ENCODE results near the gene UCMA. TPM values are rescaled to one million over a fixed set of nuclear protein-coding genes. Genes with fewer than 3 reads are reported as not detected.
"Not testable (repeated sequence)": the region's sequence is repeated elsewhere in the genome, so short reads cannot be mapped to it uniquely, and the experiment has no call there.

Gene UCMA
- total RNA-seq, 1 donor = not detected

DNA sequence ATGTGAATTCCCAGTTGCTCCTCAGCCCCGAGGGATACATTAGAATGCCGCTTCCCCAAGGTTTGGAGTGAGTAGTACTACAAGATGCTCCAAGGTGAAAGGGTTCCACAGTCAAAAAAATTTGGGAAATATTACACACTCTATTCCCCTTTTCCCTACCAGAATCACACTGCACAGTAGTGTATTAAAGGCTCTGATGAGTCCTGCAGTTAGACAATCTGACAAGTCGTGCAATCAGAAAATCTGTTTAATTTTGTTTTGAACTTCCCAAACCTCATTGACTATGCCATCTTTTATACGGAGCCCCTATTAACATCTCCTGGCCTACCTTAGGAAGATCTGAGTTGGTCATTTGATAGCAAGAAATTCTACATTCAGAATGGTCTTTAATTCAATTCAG lies 13.6 kb upstream of the UCMA start:
- TF ChIP-seq, protein P1, sequence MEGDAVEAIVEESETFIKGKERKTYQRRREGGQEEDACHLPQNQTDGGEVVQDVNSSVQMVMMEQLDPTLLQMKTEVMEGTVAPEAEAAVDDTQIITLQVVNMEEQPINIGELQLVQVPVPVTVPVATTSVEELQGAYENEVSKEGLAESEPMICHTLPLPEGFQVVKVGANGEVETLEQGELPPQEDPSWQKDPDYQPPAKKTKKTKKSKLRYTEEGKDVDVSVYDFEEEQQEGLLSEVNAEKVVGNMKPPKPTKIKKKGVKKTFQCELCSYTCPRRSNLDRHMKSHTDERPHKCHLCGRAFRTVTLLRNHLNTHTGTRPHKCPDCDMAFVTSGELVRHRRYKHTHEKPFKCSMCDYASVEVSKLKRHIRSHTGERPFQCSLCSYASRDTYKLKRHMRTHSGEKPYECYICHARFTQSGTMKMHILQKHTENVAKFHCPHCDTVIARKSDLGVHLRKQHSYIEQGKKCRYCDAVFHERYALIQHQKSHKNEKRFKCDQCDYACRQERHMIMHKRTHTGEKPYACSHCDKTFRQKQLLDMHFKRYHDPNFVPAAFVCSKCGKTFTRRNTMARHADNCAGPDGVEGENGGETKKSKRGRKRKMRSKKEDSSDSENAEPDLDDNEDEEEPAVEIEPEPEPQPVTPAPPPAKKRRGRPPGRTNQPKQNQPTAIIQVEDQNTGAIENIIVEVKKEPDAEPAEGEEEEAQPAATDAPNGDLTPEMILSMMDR (IDR thresholded peaks at IDR 0.05; ENCODE audit: insufficient read depth, low read length) = no peak
- H3K4me3 ChIP-seq (ENCODE audit: low read depth, low read length) = no peak overlapping the region
- DNase-seq (ENCODE audit: low read depth) = no peak

DNA sequence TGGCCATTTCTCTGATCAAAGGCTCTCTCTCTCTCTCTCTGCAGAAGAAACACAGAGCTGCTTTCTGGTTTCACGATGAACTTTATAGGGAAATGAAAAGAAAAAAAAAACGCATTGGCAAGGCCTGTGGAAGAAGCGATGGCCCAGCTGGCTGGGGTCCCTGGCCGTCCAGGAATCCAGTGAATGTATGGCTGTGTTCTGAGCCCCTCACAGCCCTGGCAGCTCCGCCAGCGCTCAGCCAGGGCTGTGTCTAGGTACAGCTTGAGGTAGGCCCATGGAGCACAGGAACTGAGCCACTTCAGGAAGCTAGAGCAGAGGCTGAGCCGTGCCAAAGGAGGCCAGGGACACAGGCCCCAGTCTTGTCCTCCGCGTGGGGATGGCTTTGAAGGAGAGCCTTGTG lies 13.1 kb upstream of the UCMA start:
- TF ChIP-seq, protein P1 (IDR thresholded peaks at IDR 0.05; ENCODE audit: insufficient read depth, low read length) = no peak
- DNase-seq (ENCODE audit: low read depth) = no peak

DNA sequence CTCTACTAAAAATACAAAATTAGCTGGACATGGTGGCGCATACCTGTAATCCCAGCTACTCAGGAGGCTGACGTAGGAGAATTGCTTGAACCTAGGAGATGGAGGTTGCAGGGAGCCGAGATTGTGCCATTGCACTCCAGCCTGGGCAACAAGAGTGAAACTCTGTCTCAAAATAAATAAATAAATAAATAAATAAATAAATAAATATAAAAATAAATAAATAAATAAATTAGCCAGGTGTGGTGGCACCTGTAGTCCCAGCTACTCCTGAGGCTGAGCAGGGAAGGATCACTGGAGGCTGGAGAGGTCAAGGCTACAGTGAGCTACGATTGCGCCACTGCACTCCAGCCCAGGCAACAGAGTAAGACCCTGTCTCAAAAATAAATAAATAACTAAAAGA lies 8.1 kb upstream of the UCMA start:
- DNase-seq (ENCODE audit: low read depth); H3K4me3 ChIP-seq (ENCODE audit: low read depth, low read length): not testable (repeated sequence)

More for the DNA sequence above, 13.1 kb upstream of the UCMA start:
- H3K4me3 ChIP-seq (ENCODE audit: low read depth, low read length) = no peak overlapping the region

DNA sequence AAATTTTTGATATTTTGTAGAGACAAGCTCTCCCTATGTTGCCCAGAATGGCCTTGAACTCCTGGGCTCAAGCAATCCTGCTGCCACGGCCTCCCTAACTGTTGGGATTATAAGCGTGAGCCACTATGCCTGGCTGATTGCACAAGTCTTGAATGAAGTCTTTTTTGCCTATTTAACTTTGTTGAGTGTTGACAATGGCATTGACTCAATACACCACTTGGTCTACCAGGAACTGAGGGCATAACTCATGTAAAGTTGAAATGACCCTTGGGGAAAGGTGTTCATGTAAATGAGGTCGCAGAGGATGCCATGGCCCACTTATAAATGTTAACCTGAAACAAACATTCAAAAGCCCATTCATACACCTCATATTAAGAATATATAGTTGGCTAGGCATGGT lies 7.4 kb upstream of the UCMA start:
- no peak overlapping the region for H3K4me3 ChIP-seq (ENCODE audit: low read depth, low read length)
- DNase-seq (ENCODE audit: low read depth) = no peak
- TF ChIP-seq, protein P1 (IDR thresholded peaks at IDR 0.05; ENCODE audit: insufficient read depth, low read length) = no peak

DNA sequence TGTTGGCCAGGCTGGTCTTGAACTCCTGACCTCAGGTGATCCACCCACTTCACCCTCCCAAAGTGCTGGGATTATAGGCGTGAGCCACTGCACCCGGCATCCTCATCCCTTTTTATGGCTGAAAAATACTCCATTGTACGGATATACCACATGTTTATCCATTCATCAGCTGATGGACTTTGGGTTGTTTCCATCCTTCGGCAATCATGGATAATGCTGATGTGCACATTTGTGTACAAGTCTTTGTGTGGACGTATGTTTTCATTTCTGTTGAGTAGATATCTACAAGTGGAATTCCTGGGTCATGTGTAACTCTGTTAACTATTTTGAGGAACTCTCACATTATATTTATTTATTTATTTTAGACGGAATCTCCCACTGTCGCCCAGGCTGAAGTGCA lies 5.7 kb upstream of the UCMA start:
- TF ChIP-seq, protein P1 (IDR thresholded peaks at IDR 0.05; ENCODE audit: insufficient read depth, low read length) = no peak
- H3K4me3 ChIP-seq (ENCODE audit: low read depth, low read length) = no peak overlapping the region
- DNase-seq (ENCODE audit: low read depth) = no peak

DNA sequence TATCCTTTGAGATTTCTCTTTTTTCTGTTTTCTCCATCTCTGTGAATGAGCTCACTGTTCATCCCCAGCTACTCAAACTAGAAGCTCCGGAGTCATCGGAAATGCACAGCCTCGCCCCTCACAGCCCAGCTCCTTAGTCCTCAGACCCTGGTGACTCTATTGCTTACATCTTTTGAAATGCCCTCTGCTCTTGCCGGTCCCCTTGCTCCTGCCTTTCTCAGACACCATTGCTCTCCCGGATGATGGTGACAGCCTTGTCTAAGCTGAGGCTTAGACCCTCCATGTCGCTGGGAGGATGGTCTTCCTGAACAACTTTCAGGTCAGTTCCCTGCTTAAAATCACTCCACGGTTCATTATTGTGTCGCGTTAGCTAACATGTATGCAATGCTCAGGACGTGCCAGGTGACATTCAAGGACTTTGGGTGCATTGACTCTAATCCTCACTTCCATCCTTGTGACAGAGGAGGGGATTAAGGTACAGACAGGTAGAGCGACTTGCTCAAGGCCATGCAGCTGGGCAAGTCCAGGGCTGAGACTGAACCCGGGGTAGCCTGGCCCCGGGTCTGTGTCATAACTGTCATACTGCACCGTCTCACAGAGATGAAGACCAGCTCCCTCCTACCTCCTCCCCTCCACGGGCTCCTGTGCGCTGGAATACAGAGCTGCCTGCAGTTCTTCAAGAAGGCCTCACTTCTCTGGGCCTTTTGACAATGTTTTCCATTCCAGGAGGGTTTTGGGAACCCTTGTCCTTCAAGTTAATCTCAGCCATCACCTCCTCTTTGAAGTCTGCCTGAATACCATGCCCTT lies 4.3 kb upstream of the UCMA start:
- H3K4me3 ChIP-seq (ENCODE audit: low read depth, low read length) = no peak overlapping the region
- TF ChIP-seq, protein P1 (IDR thresholded peaks at IDR 0.05; ENCODE audit: insufficient read depth, low read length) = no peak
- DNase-seq (ENCODE audit: low read depth) = no peak

DNA sequence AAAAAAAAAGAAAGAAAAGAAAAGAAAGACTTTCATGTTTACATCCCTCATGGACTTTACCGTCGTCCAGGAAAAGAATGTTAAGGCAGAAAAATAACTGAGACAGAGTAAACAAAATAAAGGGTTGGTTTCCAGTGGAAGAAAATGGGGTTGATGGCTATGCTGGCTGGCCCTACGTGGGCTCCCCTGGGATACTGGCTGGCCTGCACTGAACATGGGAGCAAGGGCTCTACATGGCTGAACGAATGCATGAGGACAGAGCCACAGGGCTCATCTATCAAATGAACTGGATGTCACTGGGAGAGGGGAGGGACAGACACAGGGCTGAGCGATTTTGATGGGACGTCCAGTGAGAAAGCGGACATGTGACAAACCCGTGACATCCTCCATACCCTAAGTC lies 2.5 kb upstream of the UCMA start:
- DNase-seq (ENCODE audit: low read depth) = no peak
- H3K4me3 ChIP-seq (ENCODE audit: low read depth, low read length) = no peak overlapping the region
- TF ChIP-seq, protein P1 (IDR thresholded peaks at IDR 0.05; ENCODE audit: insufficient read depth, low read length) = no peak

DNA sequence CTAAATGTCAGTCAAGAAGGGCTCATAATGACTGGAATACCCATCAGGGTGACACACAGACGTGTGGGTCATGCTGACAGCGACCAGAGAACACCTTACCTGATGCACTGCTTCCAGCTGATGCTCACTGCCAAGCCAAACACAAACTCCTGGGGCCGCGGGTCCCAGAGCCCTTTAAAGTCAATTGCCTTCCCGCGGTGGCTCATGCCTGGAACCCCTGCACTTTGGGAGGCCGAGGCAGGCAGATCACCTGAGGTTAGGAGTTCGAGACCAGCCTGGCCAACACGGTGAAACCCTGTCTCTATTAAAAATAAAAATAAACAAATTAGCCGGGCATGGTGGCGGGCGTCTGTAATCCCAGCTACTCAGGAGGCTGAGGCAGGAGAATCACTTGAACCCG lies 562 bp upstream of the UCMA start:
- not testable (repeated sequence) for H3K4me3 ChIP-seq (ENCODE audit: low read depth, low read length); DNase-seq (ENCODE audit: low read depth)

Measured in fibroblast of the aortic adventitia (primary cell).